DND-41 (cell line): ENCODE data around the gene TEKT5.

ENCODE experiments used
- EZH2 ChIP-seq: IDR thresholded peaks from 3 replicates; pipeline ENCODE4 v1.6.1; 2012; ENCODE audit warnings: borderline replicate concordance, low read depth, mild to moderate bottlenecking, moderate library complexity, low read length, inconsistent platforms; ENCODE audit not compliant: severe bottlenecking
- TF ChIP-seq, protein P1 (sequence below): IDR thresholded peaks from 2 replicates; pipeline ENCODE4 v1.5.1; 2012; ENCODE audit warnings: borderline replicate concordance, low read length, moderate library complexity, mild to moderate bottlenecking; ENCODE audit not compliant: poor library complexity, severe bottlenecking; ENCODE audit errors: extremely low read depth

DNA sequence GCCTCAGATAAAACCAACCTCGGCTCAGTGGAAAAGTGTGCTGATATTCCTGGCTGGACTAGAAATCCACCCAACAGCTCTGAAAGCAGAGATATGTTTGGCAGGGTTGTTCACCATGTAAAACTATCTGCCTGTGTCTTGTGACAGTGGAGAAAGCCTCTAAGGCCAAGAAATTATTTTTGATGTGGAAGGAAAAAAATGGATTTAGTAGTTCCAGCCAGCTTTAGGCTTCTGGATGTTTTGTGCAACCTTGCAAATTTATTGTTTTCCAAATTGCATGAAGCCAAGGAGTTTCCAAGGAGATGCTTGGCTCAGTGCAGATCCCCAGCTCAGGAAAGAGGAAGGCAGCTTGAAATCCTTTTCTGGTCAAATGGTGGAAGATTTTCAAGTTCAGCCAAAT lies 31.6 kb downstream of the TEKT5 start:
- TF ChIP-seq, protein P1, sequence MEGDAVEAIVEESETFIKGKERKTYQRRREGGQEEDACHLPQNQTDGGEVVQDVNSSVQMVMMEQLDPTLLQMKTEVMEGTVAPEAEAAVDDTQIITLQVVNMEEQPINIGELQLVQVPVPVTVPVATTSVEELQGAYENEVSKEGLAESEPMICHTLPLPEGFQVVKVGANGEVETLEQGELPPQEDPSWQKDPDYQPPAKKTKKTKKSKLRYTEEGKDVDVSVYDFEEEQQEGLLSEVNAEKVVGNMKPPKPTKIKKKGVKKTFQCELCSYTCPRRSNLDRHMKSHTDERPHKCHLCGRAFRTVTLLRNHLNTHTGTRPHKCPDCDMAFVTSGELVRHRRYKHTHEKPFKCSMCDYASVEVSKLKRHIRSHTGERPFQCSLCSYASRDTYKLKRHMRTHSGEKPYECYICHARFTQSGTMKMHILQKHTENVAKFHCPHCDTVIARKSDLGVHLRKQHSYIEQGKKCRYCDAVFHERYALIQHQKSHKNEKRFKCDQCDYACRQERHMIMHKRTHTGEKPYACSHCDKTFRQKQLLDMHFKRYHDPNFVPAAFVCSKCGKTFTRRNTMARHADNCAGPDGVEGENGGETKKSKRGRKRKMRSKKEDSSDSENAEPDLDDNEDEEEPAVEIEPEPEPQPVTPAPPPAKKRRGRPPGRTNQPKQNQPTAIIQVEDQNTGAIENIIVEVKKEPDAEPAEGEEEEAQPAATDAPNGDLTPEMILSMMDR: no peak
- TF ChIP-seq EZH2: no peak
